ENCODE results near the gene TSHZ3. TPM values are rescaled to one million over a fixed set of nuclear protein-coding genes. Genes with fewer than 3 reads are reported as not detected.

The TSHZ3 gene
- total and polyA plus RNA-seq, 9 of the 15 experiments (the other 6 are each of a cell fraction or from before 2014, with no cell fraction given) = 0.03 to 0.13 (median 0.05) TPM; not detected in 5

DNA sequence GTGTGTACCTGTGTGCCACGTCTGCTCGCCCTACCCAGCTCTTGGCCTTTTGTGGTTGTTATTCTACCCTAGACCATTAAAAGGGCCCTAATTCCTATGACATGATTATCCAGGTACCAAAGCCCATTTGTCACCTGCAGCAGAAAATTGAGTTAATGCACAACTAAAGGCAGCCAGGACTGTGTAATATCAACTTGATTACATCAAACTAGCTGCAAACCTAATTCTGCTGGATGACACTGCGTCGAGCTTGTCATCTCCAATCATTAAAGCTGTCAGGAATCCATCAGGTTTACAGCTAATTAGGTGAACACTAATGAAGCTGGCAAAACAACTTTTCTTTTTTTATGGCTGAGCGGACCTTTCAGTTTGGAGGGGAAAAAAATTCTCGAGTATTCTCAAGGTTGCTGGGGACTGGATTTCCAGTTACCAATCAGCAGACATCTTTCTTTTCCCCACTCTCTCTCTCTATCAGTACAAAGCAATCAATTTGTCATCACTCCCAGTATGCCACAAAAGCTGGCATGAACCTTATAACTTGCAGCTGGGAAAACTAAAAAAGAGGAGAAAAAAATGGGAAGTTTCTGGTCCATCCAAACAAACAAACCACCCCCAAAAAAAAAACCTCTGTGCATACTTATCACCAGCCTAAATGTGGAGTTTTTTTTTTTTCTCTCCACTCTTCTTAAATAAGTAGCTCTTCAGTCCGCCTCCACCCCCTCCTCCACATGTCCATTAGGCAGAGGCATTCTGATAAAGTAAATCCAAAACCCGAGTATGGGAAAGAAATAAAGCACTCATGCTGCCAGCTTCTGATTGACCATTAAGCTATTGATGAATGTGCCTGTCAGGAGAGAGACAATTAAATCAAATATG, 2.8 kb downstream of the TSHZ3 start (continued):
- TF ChIP-seq SMARCC2 (IDR thresholded peaks at IDR 0.05; ENCODE audit: low read depth) = no peak

- H3K4me2 ChIP-seq (ENCODE audit: insufficient read depth, low read length) = no peak overlapping the region
- DNase-seq (ENCODE audit: extremely low read depth in 1 of 4, low spot score in 3 of 4) (no peak), ATAC-seq (no peak), FAIRE-seq (no peak)
- H3K9me1 ChIP-seq (ENCODE audit: control insufficient read depth, insufficient read depth, low read length) = no peaks in the 10 kb centered on the region
- H4K20me1 ChIP-seq (replicated peaks; ENCODE audit: control insufficient read depth, insufficient read depth, low read length) = 0 out of 2 replicates have a peak, but pooled peaks cover 3% of the 10 kb centered on the region
- H3K27ac ChIP-seq (ENCODE audit: extremely low read depth, low read depth, low read length) = no peak overlapping the region
- CTCF ChIA-PET (ENCODE audit: low intra/inter-chr PET ratio) = no interaction called here
- 1% methylated on average over 9 of the region's 9 CpGs for WGBS (ENCODE audit: insufficient coverage, low coverage, missing lambda C conversion rate)
- H3K4me1 ChIP-seq (replicated peaks in 1 of 2; ENCODE audit: control insufficient read depth in 2 of 2, insufficient read depth in 2 of 2, low read length in 2 of 2) = peaks cover 0 to 10% of the 10 kb centered on the region in 2 experiments; a peak in 1 of 5 replicates
- H3K4me3 ChIP-seq = no peak overlapping the region
- no peaks in the 10 kb centered on the region for H3K9me3 ChIP-seq (replicated peaks; ENCODE audit: control insufficient read depth, insufficient read depth, low read depth, low read length)
- POLR2A ChIA-PET = interaction anchor here (0.6 kb wide), 1 partner anchor 38 kb away, joined by 3 read pairs; no protein-coding TSS in a partner anchor
- peaks cover 16 to 32% of the 10 kb centered on the region in 2 experiments; a peak in 4 of 5 replicates for H3K27me3 ChIP-seq (ENCODE audit: control insufficient read depth in 2 of 2, insufficient read depth in 2 of 2, low read length in 2 of 2)
- no peaks in the 10 kb centered on the region for H3K79me2 ChIP-seq (ENCODE audit: control insufficient read depth, insufficient read depth, low read length)
- intact Hi-C loops (cut with micrococcal nuclease) (no loop called here), in situ Hi-C loops (cut with MboI) (no loop called here)
- TF ChIP-seq STAT5B (CRISPR knock-in tag; IDR thresholded peaks at IDR 0.05) = no peak
- no peak for TF ChIP-seq DNMT1 (IDR thresholded peaks at IDR 0.05)
- TF ChIP-seq BMI1 (IDR thresholded peaks at IDR 0.05; ENCODE audit: low read length) = no peak
- TF ChIP-seq SRSF9 (IDR thresholded peaks at IDR 0.05; ENCODE audit: borderline replicate concordance, low read depth, low read length) = no peak
- TF ChIP-seq BHLHE40 (IDR thresholded peaks at IDR 0.05; ENCODE audit: low read length) = no peak
- no peak for TF ChIP-seq MYBL2 (IDR thresholded peaks at IDR 0.05; ENCODE audit: low read depth)
- no peak for TF ChIP-seq MYBL2 (CRISPR knock-in tag; IDR thresholded peaks at IDR 0.05; ENCODE audit: borderline replicate concordance)
- no peak for TF ChIP-seq CBFB (CRISPR knock-in tag; IDR thresholded peaks at IDR 0.05)
- H3K36me3 ChIP-seq (ENCODE audit: control insufficient read depth, insufficient read depth, low read length) = no peaks in the 10 kb centered on the region
- H3K9ac ChIP-seq (ENCODE audit: insufficient read depth in 1 of 2, low read depth in 2 of 2, low read length in 2 of 2) = no peak overlapping the region
- no TSS peak for BruUV-seq (replicated peaks)
- no peak overlapping the region for H2AFZ ChIP-seq (ENCODE audit: low read depth, low read length)
Measured at GRCh38 chr19:31344403-31344802, 4.8 kb downstream of the TSHZ3 start.

All from K562 (cell line).